22Rv1 (cell line): ENCODE data around the gene PHF24.

ENCODE experiments used
- CTCF ChIP-seq: fragments of 450-650 bp; IDR thresholded peaks from 2 replicates; pipeline ENCODE4 v1.5.1; 2017; ENCODE audit warnings: mild to moderate bottlenecking
- ZFX ChIP-seq: fragments of 450-650 bp; IDR thresholded peaks from 2 replicates; pipeline ENCODE4 v1.6.1; 2017; ENCODE audit warnings: antibody characterized with exemption, borderline replicate concordance

- TF ChIP-seq CTCF, result no peak
- TF ChIP-seq ZFX, result no peak
Measured at GRCh38 chr9:35001285-35001677, 43.2 kb downstream of the PHF24 start.
